Right cardiac atrium (tissue), 5 donors: ENCODE measurements around the gene ZC3H13. TPM values are rescaled to one million over a fixed set of nuclear protein-coding genes. Genes with fewer than 3 reads are reported as not detected.
A peak's percentile ranks its signal among the peaks of the same experiment; 100 is the strongest.

ENCODE experiments used
- ATAC-seq, 2 donors: fragments of 200-7000 bp; cut with Tn5 transposase; one replicate each; pipeline versions ENCODE4 v1.8.0 to v1.9.1; 2020; ENCODE audit warnings: moderate library complexity in 2 of 2, mild to moderate bottlenecking in 1 of 2
- DNase-seq, 3 donors: peaks; one replicate each; pipeline ENCODE4 v3.0.0-alpha.2; 2020
- H3K27ac ChIP-seq: one replicate; pipeline ENCODE4 v1.5.1; 2013; ENCODE audit warnings: mild to moderate bottlenecking, low read length, control low read depth, moderate library complexity
- H3K27me3 ChIP-seq: one replicate; pipeline ENCODE4 v1.6.1; 2013; ENCODE audit not compliant: control insufficient read depth, insufficient read depth
- H3K4me1 ChIP-seq: one replicate; pipeline ENCODE4 v1.6.1; 2013; ENCODE audit warnings: low read length; ENCODE audit not compliant: control insufficient read depth, insufficient read depth
- H3K4me3 ChIP-seq: one replicate; pipeline ENCODE4 v1.5.1; 2013; ENCODE audit warnings: low read length, control low read depth
- H3K9me3 ChIP-seq: one replicate; pipeline ENCODE4 v1.6.1; 2013; ENCODE audit warnings: low read length; ENCODE audit not compliant: control insufficient read depth
- WGBS: extraction: QIAGEN DNeasy Blood & Tissue Kit; methylation state at CpG from one replicate; pipeline ENCODE4 v1.1.7; 2013; 5-methylcytosine and 5-hydroxymethylcytosine counted together
- intact Hi-C, 4 donors: fragments of 100-400 bp; cut with DNase I; formaldehyde crosslinking; loops; one replicate each; pipeline versions ENCODE4 v1.11.0 to v1.14.0; 2022 to 2023
- polyA plus RNA-seq: library from polyadenylated mRNA; stranded (reverse); fragments of 200-250 nt; gene quantifications from one replicate; pipeline ENCODE4 v1.2.3, GENCODE V29; 2013
- total RNA-seq, 4 donors: library from RNA; stranded (reverse); fragmentation: NEBNext Ultra II Directional; extraction: Animal tissue kit (Norgen Biotek cat#: 25700); gene quantifications; one replicate each; pipeline ENCODE4 v1.2.1, GENCODE V29; 2021
- donor health status: healthy with polysubstance abuse.
- donor health status: DM: no; HTN: yes; CAD: no.
- donor health status: DM: no; HTN: no; CAD: no.
- donor health status: DM: no; HTN: yes; CAD: no; lungs with severe emphysema.
- donor health status: DM: yes; HTN: yes; CAD: no.

The ZC3H13 gene
- total and polyA plus RNA-seq, 5 donors = 14.2 to 42.0 (median 34.6) TPM

- H3K9me3 ChIP-seq = no peaks in the 10 kb centered on the region
- H3K4me1 ChIP-seq = no peaks in the 10 kb centered on the region
- ATAC-seq (no peak), DNase-seq (no peak)
- no peak overlapping the region for H3K27ac ChIP-seq
- H3K4me3 ChIP-seq = no peak overlapping the region
- 76% methylated on average over 1 of the region's 1 CpG for WGBS
- intact Hi-C loops = no loop called here
- no peaks in the 10 kb centered on the region for H3K27me3 ChIP-seq
Measured at GRCh38 chr13:45921162-45921736, 131.3 kb downstream of the ZC3H13 start.

GRCh38 chr13:45918597-45918996 is 133.9 kb downstream of the ZC3H13 start:
- Histone ChIP-seq H3K4me1 (no peaks in the 10 kb centered on the region), H3K4me3 (no peak overlapping the region), H3K27me3 (no peaks in the 10 kb centered on the region), H3K9me3 (no peaks in the 10 kb centered on the region), H3K27ac (no peak overlapping the region)
- ATAC-seq (no peak), DNase-seq (no peak)
- WGBS = 81% methylated on average over 3 of the region's 3 CpGs
- intact Hi-C loops = no loop called here

GRCh38 chr13:45917019-45917418 is 135.5 kb downstream of the ZC3H13 start:
- intact Hi-C loops = no loop called here

GRCh38 chr13:45915686-45916439 is 136.7 kb downstream of the ZC3H13 start:
- intact Hi-C loops = no loop called here
- 72% methylated on average over 7 of the region's 7 CpGs for WGBS

More at GRCh38 chr13:45917019-45917418, 135.5 kb downstream of the ZC3H13 start:
- no peak for DNase-seq
- H3K4me3 ChIP-seq = no peak overlapping the region
- no peak for ATAC-seq
- H3K4me1 ChIP-seq = no peaks in the 10 kb centered on the region
- H3K9me3 ChIP-seq = no peaks in the 10 kb centered on the region
- no peak overlapping the region for H3K27ac ChIP-seq
- H3K27me3 ChIP-seq = no peaks in the 10 kb centered on the region

GRCh38 chr13:45909673-45910072 is 142.9 kb downstream of the ZC3H13 start:
- ATAC-seq (peak in 1 of 2 donors; percentile 26), DNase-seq (no peak)
- no peak overlapping the region for H3K27ac ChIP-seq
- WGBS = 59% methylated on average over 7 of the region's 7 CpGs
- H3K4me3 ChIP-seq = no peak overlapping the region
- no peaks in the 10 kb centered on the region for H3K4me1 ChIP-seq
- intact Hi-C loops = no loop called here
- no peaks in the 10 kb centered on the region for H3K9me3 ChIP-seq
- H3K27me3 ChIP-seq = no peaks in the 10 kb centered on the region

More at GRCh38 chr13:45915686-45916439, 136.7 kb downstream of the ZC3H13 start:
- H3K4me1 ChIP-seq = no peaks in the 10 kb centered on the region
- no peaks in the 10 kb centered on the region for H3K27me3 ChIP-seq
- no peak overlapping the region for H3K4me3 ChIP-seq
- ATAC-seq (no peak), DNase-seq (no peak)
- H3K9me3 ChIP-seq = no peaks in the 10 kb centered on the region
- no peak overlapping the region for H3K27ac ChIP-seq

- no peak overlapping the region for H3K27ac ChIP-seq
- 69% methylated on average over 3 of the region's 3 CpGs for WGBS
- H3K4me3 ChIP-seq = no peak overlapping the region
- intact Hi-C loops = no loop called here
- no peaks in the 10 kb centered on the region for H3K9me3 ChIP-seq
- ATAC-seq (no peak), DNase-seq (no peak)
- H3K27me3 ChIP-seq = no peaks in the 10 kb centered on the region
- no peaks in the 10 kb centered on the region for H3K4me1 ChIP-seq
Measured at GRCh38 chr13:45909089-45909488, 143.5 kb downstream of the ZC3H13 start.

GRCh38 chr13:45907503-45907902 is 145.0 kb downstream of the ZC3H13 start:
- H3K27ac ChIP-seq = no peak overlapping the region
- H3K4me3 ChIP-seq = no peak overlapping the region
- no peaks in the 10 kb centered on the region for H3K4me1 ChIP-seq
- H3K9me3 ChIP-seq = no peaks in the 10 kb centered on the region
- ATAC-seq = no peak
- H3K27me3 ChIP-seq = no peaks in the 10 kb centered on the region
- DNase-seq = no peak
- WGBS = 41% methylated on average over 11 of the region's 11 CpGs
- intact Hi-C loops = no loop called here

Other genes starting within 250 kb of the ZC3H13 start
- gene SIAH3, start 201.0 kb downstream of the ZC3H13 start, total RNA-seq = not detected
- not detected for gene SIAH3, start 201.0 kb downstream of the ZC3H13 start, polyA plus RNA-seq
- gene CPB2, start 52.3 kb upstream of the ZC3H13 start, total RNA-seq = not detected
- not detected for gene CPB2, start 52.3 kb upstream of the ZC3H13 start, polyA plus RNA-seq
- 10 to 100 TPM; 15.9 to 33.0 (median 24.4) TPM for gene LCP1, start 129.4 kb upstream of the ZC3H13 start, total RNA-seq
- 3.2 TPM for gene LCP1, start 129.4 kb upstream of the ZC3H13 start, polyA plus RNA-seq
- gene LRRC63, start 159.2 kb upstream of the ZC3H13 start, total RNA-seq = not detected
- gene LRRC63, start 159.2 kb upstream of the ZC3H13 start, polyA plus RNA-seq = not detected